ENCODE measurements around the gene MRPS7.

GRCh38 chr17:75245011-75245410 lies 16.7 kb upstream of the MRPS7 start:
- TF ChIP-seq EP300 (IDR thresholded peaks at IDR 0.05), result no peak
- no peak for TF ChIP-seq CTCF (IDR thresholded peaks at IDR 0.05)
- no peak for TF ChIP-seq POLR2AphosphoS5 (IDR thresholded peaks at IDR 0.05)
- TF ChIP-seq POLR2A (IDR thresholded peaks at IDR 0.05), result no peak

Measured in stomach (tissue), 4 donors.